K562 (cell line): ENCODE results near the gene CRABP1. TPM values are rescaled to one million over a fixed set of nuclear protein-coding genes. Genes with fewer than 3 reads are reported as not detected.
A peak's percentile ranks its signal among the peaks of the same experiment; 100 is the strongest.

Experiments used
- ARID2 ChIP-seq: fragments of 450-650 bp; IDR thresholded peaks from 2 replicates; pipeline ENCODE4 v1.6.1; 2017; ENCODE audit warnings: antibody characterized with exemption, mild to moderate bottlenecking
- ATF6 ChIP-seq: sonication (generic); formaldehyde crosslinking; IDR thresholded peaks from 2 replicates; pipeline ENCODE4 v1.4.0; 2020; ENCODE audit warnings: mild to moderate bottlenecking, missing genetic modification reagents
- BHLHE40 ChIP-seq: IDR thresholded peaks from 2 replicates; pipeline ENCODE4 v1.6.1; 2011; ENCODE audit warnings: low read length, improper control_type of control experiment
- BRD9 ChIP-seq: fragments of 450-650 bp; IDR thresholded peaks from 2 replicates; pipeline ENCODE4 v1.6.1; 2018; ENCODE audit warnings: low read depth; ENCODE audit not compliant: partially characterized antibody
- BRF1 ChIP-seq: IDR thresholded peaks from 3 replicates; pipeline ENCODE4 v1.6.1; 2011; ENCODE audit warnings: borderline replicate concordance, mild to moderate bottlenecking; ENCODE audit not compliant: insufficient read length; ENCODE audit errors: extremely low read depth
- HLTF ChIP-seq: fragments of 450-650 bp; IDR thresholded peaks from 2 replicates; pipeline ENCODE4 v1.6.1; 2016
- HMGXB4 ChIP-seq: sonication (generic); formaldehyde crosslinking; IDR thresholded peaks from 2 replicates; pipeline ENCODE4 v1.8.1; 2023; ENCODE audit warnings: mild to moderate bottlenecking, missing genetic modification reagents
- LARP7 ChIP-seq: fragments of 450-650 bp; IDR thresholded peaks from 2 replicates; pipeline ENCODE4 v1.6.1; 2016
- MYC ChIP-seq, 2 experiments: fragments of 250-450 bp in 1 of 2; sonication (Bioruptor Pico) in 1 of 2; IDR thresholded peaks; 2 replicates each; pipeline versions ENCODE4 v1.5.1 to v1.6.1; 2012 to 2021; ENCODE audit warnings: low read depth in 2 of 2, borderline replicate concordance in 1 of 2, improper control_type of control experiment in 1 of 2, low read length in 1 of 2, mild to moderate bottlenecking in 1 of 2, moderate library complexity in 1 of 2
- NR2F6 ChIP-seq: fragments of 450-650 bp; formaldehyde crosslinking; IDR thresholded peaks from 2 replicates; pipeline ENCODE4 v1.4.0; 2020; ENCODE audit warnings: mild to moderate bottlenecking
- SRSF3 ChIP-seq: fragments of 200-400 bp; formaldehyde crosslinking; IDR thresholded peaks from 2 replicates; pipeline ENCODE4 v1.6.1; 2016; ENCODE audit warnings: mild to moderate bottlenecking, low read length, moderate library complexity; ENCODE audit not compliant: insufficient read depth
- TCFL5 ChIP-seq: fragments of 250-450 bp; sonication (Bioruptor Pico); conservative IDR thresholded peaks from 2 replicates; pipeline ENCODE4 v1.6.1; 2021; ENCODE audit warnings: mild to moderate bottlenecking, moderate library complexity, matching md5 sums
- ZC3H11A ChIP-seq: IDR thresholded peaks from 2 replicates; pipeline ENCODE4 v1.6.1; 2012; ENCODE audit warnings: low read depth, low read length, improper control_type of control experiment
- ZNF143 ChIP-seq: sonication (generic); formaldehyde crosslinking; IDR thresholded peaks from 2 replicates; pipeline ENCODE4 v1.9.0; 2022; ENCODE audit warnings: mild to moderate bottlenecking, missing genetic modification reagents
- ZNF175 ChIP-seq: fragments of 200-800 bp; sonication (Bioruptor generic); IDR thresholded peaks from 2 replicates; pipeline ENCODE4 v1.6.1; 2016; ENCODE audit warnings: low read depth, mild to moderate bottlenecking, missing genetic modification characterization, missing compliant biosample characterization
- ZNF583 ChIP-seq: fragments of 250-450 bp; sonication (Bioruptor Pico); IDR thresholded peaks from 2 replicates; pipeline ENCODE4 v1.4.0; 2020
- ZNF77 ChIP-seq: fragments of 250-450 bp; sonication (Bioruptor Pico); IDR thresholded peaks from 2 replicates; pipeline ENCODE4 v1.5.0; 2020
- polyA plus RNA-seq, 8 experiments: library from polyadenylated mRNA; depleted of rRNA in 4 of 8; stranded (reverse) in 5 of 8; unstranded in 3 of 8; fragments of >200 nt; fragmentation: Nextera tagmentation in 2 of 8; fragmentation: Illumina TruSeq in 1 of 8; extraction: Ambion mirVana in 2 of 8; extraction: Trizol in 1 of 8; gene quantifications; 2 replicates each; pipeline versions ENCODE4 v1.2.1 to v1.2.3, GENCODE V29; 2011 to 2014; ENCODE audit warnings: inconsistent platforms in 1 of 8, missing spikeins in 1 of 8
- total RNA-seq, 7 experiments: library from RNA; depleted of rRNA in 6 of 7; stranded (reverse); fragments of >200 nt in 6 of 7; fragmentation: Illumina TruSeq in 2 of 7; extraction: Trizol in 2 of 7; gene quantifications; 2 replicates each; pipeline versions ENCODE4 v1.2.1 to v1.2.3, GENCODE V29; 2011 to 2021; ENCODE audit warnings: low replicate concordance in 1 of 7
- TF ChIP-seq, protein P1 (sequence below): fragments of 450-650 bp; IDR thresholded peaks from 2 replicates; pipeline ENCODE4 v1.6.1; 2016; ENCODE audit warnings: mild to moderate bottlenecking
- TF ChIP-seq, protein P2 (sequence below): fragments of 450-650 bp; formaldehyde crosslinking; IDR thresholded peaks from 2 replicates; pipeline ENCODE4 v1.4.0; 2022; ENCODE audit warnings: missing genetic modification characterization

CRABP1 gene
- total and polyA plus RNA-seq, 9 of the 15 experiments (the other 6 are each of a cell fraction or from before 2014, with no cell fraction given), result 0.60 TPM; not detected in 8

DNA sequence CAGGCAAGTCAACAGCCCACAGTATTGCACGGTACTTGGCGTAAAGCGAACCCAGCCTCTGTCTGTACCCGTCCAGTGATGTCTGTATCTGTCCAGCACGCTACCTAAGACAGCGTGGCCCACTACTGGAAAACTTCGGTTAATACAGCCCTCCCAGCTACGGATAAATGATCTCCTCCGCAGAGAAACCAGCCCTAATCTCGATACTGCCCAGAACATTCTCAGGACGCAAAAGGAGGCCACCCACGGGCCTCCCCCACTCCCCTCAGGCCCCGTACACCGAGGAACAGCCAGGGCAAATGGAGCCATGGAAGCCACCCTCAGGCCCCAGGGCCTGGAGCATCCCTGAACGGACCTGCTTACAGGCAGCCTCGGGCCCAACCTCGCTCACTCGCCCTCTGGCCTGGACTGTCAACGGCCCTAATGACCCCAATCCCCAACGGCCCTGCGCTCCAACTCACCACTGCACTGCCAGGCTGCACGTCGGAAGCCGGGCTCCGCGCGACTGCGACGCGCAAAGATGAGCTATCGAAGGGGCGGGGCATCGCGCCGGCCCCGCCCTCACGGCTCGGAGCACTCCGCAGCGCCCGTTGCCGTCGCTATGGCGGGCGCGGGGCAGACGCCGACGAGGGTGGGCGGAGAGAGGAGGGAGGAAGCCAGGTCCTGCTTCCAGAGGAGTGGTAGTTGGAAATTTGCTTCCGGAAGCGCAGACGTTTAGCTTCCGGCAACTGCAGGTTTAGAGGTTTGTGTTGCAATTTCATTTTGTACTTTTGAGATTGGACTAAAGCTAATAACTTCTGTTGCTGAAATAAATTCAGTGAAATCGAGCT lies 40.8 kb upstream of the CRABP1 start, which contains the start of gene SKIC8 (continued):
- TF ChIP-seq ZNF77 (CRISPR knock-in tag) (no peak), ZC3H11A (no peak), LARP7 (no peak), ARID2 (no peak), ZNF175 (CRISPR knock-in tag) (no peak), NR2F6 (CRISPR knock-in tag) (no peak), BHLHE40 (no peak), ZNF583 (CRISPR knock-in tag) (no peak), ZNF143 (no peak), MYC (IDR thresholded peaks at IDR 0.05; ENCODE audit: low read depth, low read length) (peak; percentile 77), MYC (CRISPR knock-in tag; IDR thresholded peaks at IDR 0.05; ENCODE audit: borderline replicate concordance, low read depth) (peak; percentile 70; the same call in 1 of the 2 replicates), TCFL5 (CRISPR knock-in tag) (no peak), BRD9 (no peak), HLTF (no peak), ATF6 (no peak), SRSF3 (no peak), BRF1 (no peak), HMGXB4 (CRISPR knock-in tag) (peak; percentile 33; the same call in 1 of the 2 replicates)
- TF ChIP-seq, protein P1, sequence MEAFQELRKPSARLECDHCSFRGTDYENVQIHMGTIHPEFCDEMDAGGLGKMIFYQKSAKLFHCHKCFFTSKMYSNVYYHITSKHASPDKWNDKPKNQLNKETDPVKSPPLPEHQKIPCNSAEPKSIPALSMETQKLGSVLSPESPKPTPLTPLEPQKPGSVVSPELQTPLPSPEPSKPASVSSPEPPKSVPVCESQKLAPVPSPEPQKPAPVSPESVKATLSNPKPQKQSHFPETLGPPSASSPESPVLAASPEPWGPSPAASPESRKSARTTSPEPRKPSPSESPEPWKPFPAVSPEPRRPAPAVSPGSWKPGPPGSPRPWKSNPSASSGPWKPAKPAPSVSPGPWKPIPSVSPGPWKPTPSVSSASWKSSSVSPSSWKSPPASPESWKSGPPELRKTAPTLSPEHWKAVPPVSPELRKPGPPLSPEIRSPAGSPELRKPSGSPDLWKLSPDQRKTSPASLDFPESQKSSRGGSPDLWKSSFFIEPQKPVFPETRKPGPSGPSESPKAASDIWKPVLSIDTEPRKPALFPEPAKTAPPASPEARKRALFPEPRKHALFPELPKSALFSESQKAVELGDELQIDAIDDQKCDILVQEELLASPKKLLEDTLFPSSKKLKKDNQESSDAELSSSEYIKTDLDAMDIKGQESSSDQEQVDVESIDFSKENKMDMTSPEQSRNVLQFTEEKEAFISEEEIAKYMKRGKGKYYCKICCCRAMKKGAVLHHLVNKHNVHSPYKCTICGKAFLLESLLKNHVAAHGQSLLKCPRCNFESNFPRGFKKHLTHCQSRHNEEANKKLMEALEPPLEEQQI, result no peak
- TF ChIP-seq, protein P2, sequence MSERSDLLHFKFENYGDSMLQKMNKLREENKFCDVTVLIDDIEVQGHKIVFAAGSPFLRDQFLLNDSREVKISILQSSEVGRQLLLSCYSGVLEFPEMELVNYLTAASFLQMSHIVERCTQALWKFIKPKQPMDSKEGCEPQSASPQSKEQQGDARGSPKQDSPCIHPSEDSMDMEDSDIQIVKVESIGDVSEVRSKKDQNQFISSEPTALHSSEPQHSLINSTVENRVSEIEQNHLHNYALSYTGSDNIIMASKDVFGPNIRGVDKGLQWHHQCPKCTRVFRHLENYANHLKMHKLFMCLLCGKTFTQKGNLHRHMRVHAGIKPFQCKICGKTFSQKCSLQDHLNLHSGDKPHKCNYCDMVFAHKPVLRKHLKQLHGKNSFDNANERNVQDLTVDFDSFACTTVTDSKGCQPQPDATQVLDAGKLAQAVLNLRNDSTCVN (CRISPR knock-in tag), result no peak
